Measurements from ENCODE around the gene NRF1.

The NRF1 gene

DNA sequence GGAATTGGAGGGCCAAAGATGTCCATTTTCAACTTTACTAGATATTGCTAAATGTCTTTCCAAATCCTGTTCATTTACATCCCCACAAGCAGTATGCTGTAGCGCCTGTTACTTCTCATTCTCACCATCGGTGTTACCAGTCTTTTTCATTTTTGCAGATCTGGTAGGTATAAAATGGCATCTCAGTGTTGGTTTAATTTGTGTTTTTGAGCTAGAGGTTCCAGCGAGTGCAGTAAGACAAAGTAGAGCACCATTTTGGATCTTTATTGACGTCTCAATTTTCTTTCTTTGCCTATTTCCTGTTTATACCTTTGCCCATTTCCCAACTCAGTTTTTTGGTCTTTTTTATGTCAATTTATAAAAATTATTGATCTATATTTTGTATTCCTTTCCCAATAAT, 55.6 kb downstream of the NRF1 start:
- no peak for TF ChIP-seq ZBTB7A (IDR thresholded peaks at IDR 0.05; ENCODE audit: low read depth)
- TF ChIP-seq TEAD4 (IDR thresholded peaks at IDR 0.05) = no peak

DNA sequence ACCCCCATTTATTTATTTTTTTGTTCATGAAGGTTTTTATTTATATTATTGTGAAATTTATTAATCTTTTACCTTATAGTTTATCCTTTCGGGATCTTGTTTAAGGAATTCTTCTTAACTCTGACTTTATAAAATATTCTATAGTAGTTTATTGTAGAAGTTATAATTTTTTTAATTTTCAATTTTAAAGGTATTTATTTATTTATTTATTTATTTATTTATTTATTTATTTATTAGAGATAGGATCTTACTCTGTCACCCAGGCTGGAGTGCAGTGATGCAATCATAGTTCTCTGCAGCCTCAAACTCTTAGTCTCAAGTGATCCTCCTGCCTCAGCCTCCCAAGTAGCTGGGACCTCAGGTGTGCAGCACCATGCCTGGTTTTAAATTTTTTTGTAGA, 56.0 kb downstream of the NRF1 start:
- TF ChIP-seq TEAD4 (IDR thresholded peaks at IDR 0.05) (no peak), CEBPB (IDR thresholded peaks at IDR 0.05) (no peak), FOXM1 (IDR thresholded peaks at IDR 0.05; ENCODE audit: borderline replicate concordance, low read depth) (no peak), ZBTB7A (IDR thresholded peaks at IDR 0.05; ENCODE audit: low read depth) (no peak), NFIC (IDR thresholded peaks at IDR 0.05) (no peak), EGR1 (IDR thresholded peaks at IDR 0.05) (no peak), CREB1 (IDR thresholded peaks at IDR 0.05; ENCODE audit: low read depth) (no peak), RAD21 (IDR thresholded peaks at IDR 0.05; ENCODE audit: low read depth) (no peak), YY1 (IDR thresholded peaks at IDR 0.05; ENCODE audit: low read depth) (no peak), EP300 (IDR thresholded peaks at IDR 0.05; ENCODE audit: borderline replicate concordance) (no peak), TAF1 (IDR thresholded peaks at IDR 0.05; ENCODE audit: low read depth) (no peak)
- TF ChIP-seq, protein P1, sequence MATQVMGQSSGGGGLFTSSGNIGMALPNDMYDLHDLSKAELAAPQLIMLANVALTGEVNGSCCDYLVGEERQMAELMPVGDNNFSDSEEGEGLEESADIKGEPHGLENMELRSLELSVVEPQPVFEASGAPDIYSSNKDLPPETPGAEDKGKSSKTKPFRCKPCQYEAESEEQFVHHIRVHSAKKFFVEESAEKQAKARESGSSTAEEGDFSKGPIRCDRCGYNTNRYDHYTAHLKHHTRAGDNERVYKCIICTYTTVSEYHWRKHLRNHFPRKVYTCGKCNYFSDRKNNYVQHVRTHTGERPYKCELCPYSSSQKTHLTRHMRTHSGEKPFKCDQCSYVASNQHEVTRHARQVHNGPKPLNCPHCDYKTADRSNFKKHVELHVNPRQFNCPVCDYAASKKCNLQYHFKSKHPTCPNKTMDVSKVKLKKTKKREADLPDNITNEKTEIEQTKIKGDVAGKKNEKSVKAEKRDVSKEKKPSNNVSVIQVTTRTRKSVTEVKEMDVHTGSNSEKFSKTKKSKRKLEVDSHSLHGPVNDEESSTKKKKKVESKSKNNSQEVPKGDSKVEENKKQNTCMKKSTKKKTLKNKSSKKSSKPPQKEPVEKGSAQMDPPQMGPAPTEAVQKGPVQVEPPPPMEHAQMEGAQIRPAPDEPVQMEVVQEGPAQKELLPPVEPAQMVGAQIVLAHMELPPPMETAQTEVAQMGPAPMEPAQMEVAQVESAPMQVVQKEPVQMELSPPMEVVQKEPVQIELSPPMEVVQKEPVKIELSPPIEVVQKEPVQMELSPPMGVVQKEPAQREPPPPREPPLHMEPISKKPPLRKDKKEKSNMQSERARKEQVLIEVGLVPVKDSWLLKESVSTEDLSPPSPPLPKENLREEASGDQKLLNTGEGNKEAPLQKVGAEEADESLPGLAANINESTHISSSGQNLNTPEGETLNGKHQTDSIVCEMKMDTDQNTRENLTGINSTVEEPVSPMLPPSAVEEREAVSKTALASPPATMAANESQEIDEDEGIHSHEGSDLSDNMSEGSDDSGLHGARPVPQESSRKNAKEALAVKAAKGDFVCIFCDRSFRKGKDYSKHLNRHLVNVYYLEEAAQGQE (IDR thresholded peaks at IDR 0.05; ENCODE audit: low read depth) = no peak
- TF ChIP-seq, protein P2, sequence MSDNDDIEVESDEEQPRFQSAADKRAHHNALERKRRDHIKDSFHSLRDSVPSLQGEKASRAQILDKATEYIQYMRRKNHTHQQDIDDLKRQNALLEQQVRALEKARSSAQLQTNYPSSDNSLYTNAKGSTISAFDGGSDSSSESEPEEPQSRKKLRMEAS (IDR thresholded peaks at IDR 0.05) = no peak
- TF ChIP-seq, protein P3, sequence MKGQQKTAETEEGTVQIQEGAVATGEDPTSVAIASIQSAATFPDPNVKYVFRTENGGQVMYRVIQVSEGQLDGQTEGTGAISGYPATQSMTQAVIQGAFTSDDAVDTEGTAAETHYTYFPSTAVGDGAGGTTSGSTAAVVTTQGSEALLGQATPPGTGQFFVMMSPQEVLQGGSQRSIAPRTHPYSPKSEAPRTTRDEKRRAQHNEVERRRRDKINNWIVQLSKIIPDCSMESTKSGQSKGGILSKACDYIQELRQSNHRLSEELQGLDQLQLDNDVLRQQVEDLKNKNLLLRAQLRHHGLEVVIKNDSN (IDR thresholded peaks at IDR 0.05) = no peak

DNA sequence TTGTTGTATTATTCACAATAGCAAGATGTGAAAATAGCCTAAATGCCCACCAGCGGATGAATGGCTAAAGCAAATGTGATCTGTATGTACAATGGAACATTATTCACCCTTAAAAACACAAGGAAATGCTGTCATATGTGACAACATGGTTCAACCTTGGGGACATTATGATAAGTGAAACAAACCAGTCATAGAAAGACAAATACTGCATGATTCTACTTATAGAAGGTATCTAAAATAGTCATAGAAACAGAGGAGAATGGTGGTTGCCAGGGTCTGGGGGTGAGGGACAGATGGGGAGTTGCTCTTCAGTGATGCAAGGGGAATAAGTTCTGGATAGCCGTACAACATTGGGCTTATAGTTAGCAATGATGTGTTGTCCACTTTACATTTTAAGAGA, 58.4 kb downstream of the NRF1 start:
- TF ChIP-seq, protein P2 (IDR thresholded peaks at IDR 0.05) = no peak
- TF ChIP-seq CREB1 (IDR thresholded peaks at IDR 0.05; ENCODE audit: low read depth) (no peak), EP300 (IDR thresholded peaks at IDR 0.05; ENCODE audit: borderline replicate concordance) (no peak), TAF1 (IDR thresholded peaks at IDR 0.05; ENCODE audit: low read depth) (no peak), NFIC (IDR thresholded peaks at IDR 0.05) (no peak)
- TF ChIP-seq, protein P1 (IDR thresholded peaks at IDR 0.05; ENCODE audit: low read depth) = no peak

DNA sequence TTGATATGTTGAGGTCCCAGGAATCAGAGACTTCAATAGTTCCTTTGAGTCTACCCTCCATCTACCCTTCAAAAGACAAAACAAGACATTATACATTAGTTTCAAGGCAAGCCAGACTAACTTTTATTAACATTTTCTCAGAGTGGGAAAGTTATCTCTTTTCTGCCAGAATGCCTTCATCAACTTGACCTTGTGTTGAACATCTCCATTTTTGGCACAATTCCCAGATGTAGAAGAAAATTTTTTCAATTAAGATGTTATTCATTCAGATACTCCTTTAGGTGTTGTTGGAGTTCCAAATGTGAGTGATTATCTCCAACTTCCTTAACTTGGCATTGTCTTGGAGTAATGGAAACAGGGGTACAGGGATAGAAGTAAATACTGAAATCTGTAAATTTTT, 59.1 kb downstream of the NRF1 start:
- TF ChIP-seq, protein P2 (IDR thresholded peaks at IDR 0.05) = no peak
- TF ChIP-seq CREB1 (IDR thresholded peaks at IDR 0.05; ENCODE audit: low read depth) (no peak), EP300 (IDR thresholded peaks at IDR 0.05; ENCODE audit: borderline replicate concordance) (no peak), NFIC (IDR thresholded peaks at IDR 0.05) (no peak), FOXM1 (IDR thresholded peaks at IDR 0.05; ENCODE audit: borderline replicate concordance, low read depth) (no peak), RAD21 (IDR thresholded peaks at IDR 0.05; ENCODE audit: low read depth) (no peak), YY1 (IDR thresholded peaks at IDR 0.05; ENCODE audit: low read depth) (no peak), TAF1 (IDR thresholded peaks at IDR 0.05; ENCODE audit: low read depth) (no peak), ZBTB7A (IDR thresholded peaks at IDR 0.05; ENCODE audit: low read depth) (no peak), TEAD4 (IDR thresholded peaks at IDR 0.05) (no peak), TCF12 (IDR thresholded peaks at IDR 0.05; ENCODE audit: low read depth) (no peak)
- TF ChIP-seq, protein P1 (IDR thresholded peaks at IDR 0.05; ENCODE audit: low read depth) = no peak
- TF ChIP-seq, protein P3 (IDR thresholded peaks at IDR 0.05) = no peak

DNA sequence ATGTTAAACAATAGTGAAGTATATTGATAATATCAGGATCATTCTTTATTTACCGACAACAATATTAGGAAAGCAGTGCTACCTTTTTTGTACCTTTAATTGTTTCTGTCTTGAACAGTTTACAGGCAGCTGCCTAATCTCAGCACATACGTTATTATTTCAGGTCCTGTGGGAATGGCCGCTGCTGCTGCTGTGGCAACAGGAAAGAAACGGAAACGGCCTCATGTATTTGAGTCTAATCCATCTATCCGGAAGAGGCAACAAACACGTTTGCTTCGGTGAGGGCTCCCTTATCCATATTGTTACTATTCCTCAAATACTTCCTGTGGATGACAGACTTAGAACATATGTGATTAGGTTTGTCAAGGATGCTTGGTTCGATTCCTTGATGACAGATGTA, 59.7 kb downstream of the NRF1 start:
- no peak for TF ChIP-seq RAD21 (IDR thresholded peaks at IDR 0.05; ENCODE audit: low read depth)
- TF ChIP-seq, protein P3 (IDR thresholded peaks at IDR 0.05) = no peak
- TF ChIP-seq, protein P1 (IDR thresholded peaks at IDR 0.05; ENCODE audit: low read depth) = no peak
- no peak for TF ChIP-seq CEBPB (IDR thresholded peaks at IDR 0.05)
- TF ChIP-seq TAF1 (IDR thresholded peaks at IDR 0.05; ENCODE audit: low read depth) = no peak
- TF ChIP-seq EP300 (IDR thresholded peaks at IDR 0.05; ENCODE audit: borderline replicate concordance) = no peak

Measured in Ishikawa (cell line).